ENCODE results near the gene ACAA1. TPM values are rescaled to one million over a fixed set of nuclear protein-coding genes. Genes with fewer than 3 reads are reported as not detected.

Gene ACAA1
- total and polyA plus RNA-seq, 2 of the 13 experiments (the other 11 are each of a cell fraction or from before 2014, with no cell fraction given): 60.8 to 188 TPM

GRCh38 chr3:38111696-38112377 is 25.1 kb downstream of the ACAA1 start:
- in situ Hi-C loops (cut with HindIII; ENCODE audit: extremely low pct_ligation_motif_present, low pct_unique_long_range_greater_than_20kb): loop anchor here (10.0 kb wide), 1 partner anchor 163 kb away; no protein-coding TSS in a partner anchor
- no peak overlapping the region for H3K9ac ChIP-seq (ENCODE audit: insufficient read depth, low read depth, low read length)
- ChIA-PET POLR2A (no interaction called here), CTCF (ENCODE audit: low intra/inter-chr PET ratio, low total read pairs) (no interaction called here)
- ATAC-seq: peak; percentile 3
- no peaks in the 10 kb centered on the region for H3K4me1 ChIP-seq (ENCODE audit: insufficient read depth, low read length)
- H3K36me3 ChIP-seq (replicated peaks in 1 of 2; ENCODE audit: control insufficient read depth in 1 of 2, insufficient read depth in 2 of 2, low read length in 2 of 2): no peaks in the 10 kb centered on the region
- H3K9me3 ChIP-seq (ENCODE audit: low read length): no peaks in the 10 kb centered on the region
- H2AFZ ChIP-seq (ENCODE audit: low read length): no peak overlapping the region
- H3K79me2 ChIP-seq (ENCODE audit: insufficient read depth, low read length): no peaks in the 10 kb centered on the region
- TF ChIP-seq AGO2 (optimal IDR thresholded peaks at IDR 0.05; ENCODE audit: low read depth, low read length): peak; percentile 23
- TF ChIP-seq, protein P1, sequence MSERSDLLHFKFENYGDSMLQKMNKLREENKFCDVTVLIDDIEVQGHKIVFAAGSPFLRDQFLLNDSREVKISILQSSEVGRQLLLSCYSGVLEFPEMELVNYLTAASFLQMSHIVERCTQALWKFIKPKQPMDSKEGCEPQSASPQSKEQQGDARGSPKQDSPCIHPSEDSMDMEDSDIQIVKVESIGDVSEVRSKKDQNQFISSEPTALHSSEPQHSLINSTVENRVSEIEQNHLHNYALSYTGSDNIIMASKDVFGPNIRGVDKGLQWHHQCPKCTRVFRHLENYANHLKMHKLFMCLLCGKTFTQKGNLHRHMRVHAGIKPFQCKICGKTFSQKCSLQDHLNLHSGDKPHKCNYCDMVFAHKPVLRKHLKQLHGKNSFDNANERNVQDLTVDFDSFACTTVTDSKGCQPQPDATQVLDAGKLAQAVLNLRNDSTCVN (CRISPR knock-in tag; IDR thresholded peaks at IDR 0.05; ENCODE audit: borderline replicate concordance): no peak
- BruUV-seq (replicated peaks): no TSS peak
- no peak for FAIRE-seq
- 16% methylated on average over 10 of the region's 16 CpGs for WGBS (ENCODE audit: low lambda C conversion rate)
- H3K4me3 ChIP-seq (replicated peaks in 1 of 3; ENCODE audit: insufficient read depth in 1 of 3, low read depth in 2 of 3, low read length in 3 of 3): no peak overlapping the region
- no peaks in the 10 kb centered on the region for H4K20me1 ChIP-seq (ENCODE audit: insufficient read depth, low read length)
- intact Hi-C loops (cut with micrococcal nuclease; ENCODE audit: unreplicated experiment): no loop called here
- no peak overlapping the region for H3K4me2 ChIP-seq (ENCODE audit: low read depth, low read length)
- DNase-seq (ENCODE audit: low spot score): no peak
- H3K27ac ChIP-seq (ENCODE audit: extremely low read length, insufficient read depth, low read length): no peak overlapping the region
- peaks cover 6 to 42% of the 10 kb centered on the region in 2 experiments; a peak in 4 of 5 replicates for H3K27me3 ChIP-seq (ENCODE audit: control insufficient read depth in 1 of 2, insufficient read depth in 2 of 2, low read length in 2 of 2)

- no peak overlapping the region for H3K9ac ChIP-seq (ENCODE audit: insufficient read depth, low read depth, low read length)
- H3K4me1 ChIP-seq (ENCODE audit: insufficient read depth, low read length): no peaks in the 10 kb centered on the region
- intact Hi-C loops (cut with micrococcal nuclease; ENCODE audit: unreplicated experiment): no loop called here
- ChIA-PET CTCF (ENCODE audit: low intra/inter-chr PET ratio, low total read pairs) (no interaction called here), POLR2A (no interaction called here)
- no peak overlapping the region for H3K4me2 ChIP-seq (ENCODE audit: low read depth, low read length)
- H3K27ac ChIP-seq (ENCODE audit: extremely low read length, insufficient read depth, low read length): no peak overlapping the region
- DNase-seq (ENCODE audit: low spot score) (no peak), ATAC-seq (no peak), FAIRE-seq (no peak)
- BruUV-seq (replicated peaks): no TSS peak
- H3K36me3 ChIP-seq (replicated peaks in 1 of 2; ENCODE audit: control insufficient read depth in 1 of 2, insufficient read depth in 2 of 2, low read length in 2 of 2): no peaks in the 10 kb centered on the region
- no peaks in the 10 kb centered on the region for H3K79me2 ChIP-seq (ENCODE audit: insufficient read depth, low read length)
- H3K9me3 ChIP-seq (ENCODE audit: low read length): no peaks in the 10 kb centered on the region
- peaks cover 6 to 42% of the 10 kb centered on the region in 2 experiments; a peak in 4 of 5 replicates for H3K27me3 ChIP-seq (ENCODE audit: control insufficient read depth in 1 of 2, insufficient read depth in 2 of 2, low read length in 2 of 2)
- H3K4me3 ChIP-seq (replicated peaks in 1 of 3; ENCODE audit: insufficient read depth in 1 of 3, low read depth in 2 of 3, low read length in 3 of 3): no peak overlapping the region
- H2AFZ ChIP-seq (ENCODE audit: low read length): no peak overlapping the region
- H4K20me1 ChIP-seq (ENCODE audit: insufficient read depth, low read length): no peaks in the 10 kb centered on the region
- 78% methylated on average over 4 of the region's 4 CpGs for WGBS (ENCODE audit: low lambda C conversion rate)
- in situ Hi-C loops (cut with HindIII; ENCODE audit: extremely low pct_ligation_motif_present, low pct_unique_long_range_greater_than_20kb): loop anchor here (10.0 kb wide), 1 partner anchor 164 kb away; no protein-coding TSS in a partner anchor
- no peak for TF ChIP-seq MNT (IDR thresholded peaks at IDR 0.05)
- TF ChIP-seq CTCF (CRISPR knock-in tag; IDR thresholded peaks at IDR 0.05): no peak
- no peak for TF ChIP-seq ZNF558 (CRISPR knock-in tag; IDR thresholded peaks at IDR 0.05; ENCODE audit: borderline replicate concordance)
- no peak for TF ChIP-seq CREM (IDR thresholded peaks at IDR 0.05)
- TF ChIP-seq CREM (CRISPR knock-in tag; IDR thresholded peaks at IDR 0.05): no peak
- no peak for TF ChIP-seq ZFP36 (IDR thresholded peaks at IDR 0.05; ENCODE audit: borderline replicate concordance, low read depth, low read length, partially characterized antibody)
Measured at GRCh38 chr3:38111201-38111600, 25.7 kb downstream of the ACAA1 start.
